ENCODE measurements around the gene FCHO2. TPM values are rescaled to one million over a fixed set of nuclear protein-coding genes. Genes with fewer than 3 reads are reported as not detected.

The FCHO2 gene
- total and polyA plus RNA-seq, 2 of the 8 experiments (the other 6 are each of a cell fraction or from before 2014, with no cell fraction given), result 4.3 to 15.7 TPM

- H2BK12ac ChIP-seq (ENCODE audit: low read depth, low read length), result no peak overlapping the region
- no peak overlapping the region for H3K18ac ChIP-seq (ENCODE audit: extremely low read depth, low read length)
- no peak overlapping the region for H3K27ac ChIP-seq (ENCODE audit: low read depth, low read length)
- H2AFZ ChIP-seq (ENCODE audit: low read length), result no peak overlapping the region
- H4K5ac ChIP-seq (ENCODE audit: insufficient read length, low read depth, low read length), result no peak overlapping the region
- H3K9me3 ChIP-seq (ENCODE audit: insufficient read depth in 2 of 2, low read depth in 1 of 2, low read length in 1 of 2), result no peaks in the 10 kb centered on the region
- H3K4ac ChIP-seq (replicated peaks; ENCODE audit: insufficient read length, low read depth, low read length), result no peak overlapping the region
- H3K4me3 ChIP-seq (ENCODE audit: extremely low read depth in 1 of 4, insufficient read depth in 2 of 4, low read depth in 3 of 4, low read length in 4 of 4), result no peak overlapping the region
- H4K91ac ChIP-seq (replicated peaks; ENCODE audit: insufficient read length, low read length), result no peak overlapping the region
- H3K79me2 ChIP-seq (ENCODE audit: control insufficient read depth in 1 of 2, insufficient read depth in 2 of 2, low read length in 2 of 2), result no peaks in the 10 kb centered on the region
- CTCF ChIA-PET (ENCODE audit: partially characterized antibody), result no interaction called here
- H3K79me1 ChIP-seq (ENCODE audit: low read depth, low read length), result no peaks in the 10 kb centered on the region
- POLR2A ChIA-PET (ENCODE audit: partially characterized antibody), result interaction anchor here (0.9 kb wide), 1 partner anchor 12 kb away, joined by 3 read pairs; no protein-coding TSS in a partner anchor
- no peak overlapping the region for H2BK20ac ChIP-seq (ENCODE audit: low read length)
- H3K36me3 ChIP-seq (ENCODE audit: control insufficient read depth in 2 of 4, insufficient read depth in 4 of 4, low read length in 3 of 4), result no peaks in the 10 kb centered on the region
- H2BK5ac ChIP-seq (ENCODE audit: low read depth, low read length), result no peak overlapping the region
- H3K14ac ChIP-seq (ENCODE audit: insufficient read length), result no peak overlapping the region
- no peak overlapping the region for H3K23ac ChIP-seq (ENCODE audit: insufficient read length)
- H2AK5ac ChIP-seq (ENCODE audit: low read depth, low read length), result no peak overlapping the region
- H4K8ac ChIP-seq (ENCODE audit: extremely low read depth, insufficient read depth, low read length), result no peak overlapping the region
- no peak overlapping the region for H2BK15ac ChIP-seq (ENCODE audit: low read length)
- no peak for DNase-seq (ENCODE audit: low read depth in 1 of 2, low spot score in 2 of 2)
- no peaks in the 10 kb centered on the region for H4K20me1 ChIP-seq (replicated peaks in 1 of 2; ENCODE audit: control insufficient read depth in 1 of 2, insufficient read depth in 2 of 2, low read length in 2 of 2)
- H3K4me1 ChIP-seq (replicated peaks in 1 of 4; ENCODE audit: control insufficient read depth in 3 of 4, insufficient read depth in 4 of 4, low read length in 3 of 4), result no peaks in the 10 kb centered on the region
- H3K23me2 ChIP-seq (ENCODE audit: low read depth, low read length), result no peaks in the 10 kb centered on the region
- H3K4me2 ChIP-seq (ENCODE audit: insufficient read depth in 1 of 2, low read depth in 2 of 2, low read length in 2 of 2), result no peak overlapping the region
- H3K56ac ChIP-seq (replicated peaks; ENCODE audit: insufficient read length, low read depth, low read length), result no peak overlapping the region
- H3K27me3 ChIP-seq (replicated peaks in 1 of 4; ENCODE audit: control insufficient read depth in 3 of 4, extremely low read depth in 1 of 4, insufficient read depth in 3 of 4, low read length in 3 of 4), result no peaks in the 10 kb centered on the region
- H2BK120ac ChIP-seq (replicated peaks; ENCODE audit: low read depth, low read length), result no peak overlapping the region
- TF ChIP-seq RBBP5 (IDR thresholded peaks at IDR 0.05; ENCODE audit: borderline replicate concordance, low read depth, low read length) (no peak), BACH1 (IDR thresholded peaks at IDR 0.05; ENCODE audit: low read length) (no peak), CREB1 (IDR thresholded peaks at IDR 0.05) (no peak), CBX5 (IDR thresholded peaks at IDR 0.05; ENCODE audit: low read depth, low read length) (no peak), TAF1 (IDR thresholded peaks at IDR 0.05; ENCODE audit: low read depth, low read length) (no peak), NANOG (IDR thresholded peaks at IDR 0.05; ENCODE audit: insufficient read depth, low read depth, low read length, poor library complexity, severe bottlenecking) (no peak)
- no peak overlapping the region for H3K9ac ChIP-seq (replicated peaks in 1 of 4; ENCODE audit: extremely low read depth in 1 of 4, low read depth in 3 of 4, low read length in 3 of 4)
- FAIRE-seq, result no peak
Observed at GRCh38 chr5:72943307-72943706, 12.5 kb upstream of the FCHO2 start.
